ENCODE results near the gene TUBA3E. TPM values are rescaled to one million over a fixed set of nuclear protein-coding genes. Genes with fewer than 3 reads are reported as not detected.
A peak's percentile ranks its signal among the peaks of the same experiment; 100 is the strongest.

The TUBA3E gene
- total and polyA plus RNA-seq, 2 of the 13 experiments (the other 11 are each of a cell fraction or from before 2014, with no cell fraction given), result not detected

DNA sequence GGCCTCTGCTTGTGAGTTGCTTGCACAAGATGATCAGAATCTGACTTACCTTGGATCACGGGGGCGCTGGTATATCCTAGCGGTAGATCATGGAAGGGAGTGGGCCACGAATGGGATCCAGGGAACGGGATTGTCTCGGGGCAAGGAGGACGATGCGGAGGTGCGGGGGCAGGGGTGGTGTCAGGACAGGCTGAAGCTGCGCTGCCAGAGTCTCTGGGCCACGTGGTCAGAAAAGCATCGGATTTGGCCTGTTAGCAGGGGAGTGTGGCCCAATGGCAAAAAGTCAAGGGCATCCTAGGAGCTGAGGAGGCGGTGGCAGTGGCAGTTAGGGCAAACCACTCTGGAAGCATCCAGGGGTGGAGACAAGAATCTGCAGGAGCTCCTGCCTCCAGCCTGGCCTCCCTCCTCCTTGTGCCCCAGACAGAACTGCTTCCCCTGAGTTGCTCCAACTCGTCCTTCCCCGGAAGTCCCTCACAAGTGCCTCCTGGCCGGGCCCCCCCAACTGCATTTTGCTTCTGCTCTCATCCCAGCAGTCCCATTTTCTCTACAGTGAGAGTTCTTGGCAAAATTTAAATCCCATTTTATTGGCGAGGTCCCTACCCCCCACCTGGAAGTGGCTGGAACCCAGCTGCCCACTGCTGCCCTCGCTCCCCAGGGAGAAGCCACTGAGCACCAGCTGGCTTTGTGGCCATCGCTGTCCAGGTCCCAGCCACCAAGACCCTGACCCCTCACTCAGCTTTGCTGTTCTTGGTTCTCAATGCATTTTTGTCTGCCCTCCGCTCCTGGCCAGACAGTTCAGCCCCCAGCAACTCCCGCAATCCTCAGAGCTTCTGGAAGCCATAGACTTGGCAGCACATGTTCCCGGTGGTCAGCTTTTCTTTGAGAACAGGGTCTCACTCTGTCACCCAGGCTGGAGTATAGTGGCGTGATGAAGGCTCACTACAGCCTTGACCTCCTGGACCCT is 47.8 kb downstream of the TUBA3E start:
- in situ Hi-C loops (cut with HindIII; ENCODE audit: extremely low pct_ligation_motif_present, low pct_unique_long_range_greater_than_20kb), result loop anchor here (10.0 kb wide), 1 partner anchor 184 kb away; no protein-coding TSS in a partner anchor

More for the DNA sequence above, 47.8 kb downstream of the TUBA3E start:
- no peaks in the 10 kb centered on the region for H3K79me2 ChIP-seq (ENCODE audit: insufficient read depth, low read length)
- no peak for TF ChIP-seq ZMYM3 (CRISPR knock-in tag; IDR thresholded peaks at IDR 0.05)
- no peak for TF ChIP-seq POLR2AphosphoS5 (IDR thresholded peaks at IDR 0.05; ENCODE audit: low read depth, low read length)
- TF ChIP-seq ZNF460 (CRISPR knock-in tag; IDR thresholded peaks at IDR 0.05; ENCODE audit: borderline replicate concordance), result no peak
- TF ChIP-seq ZNF768 (CRISPR knock-in tag; IDR thresholded peaks at IDR 0.05), result peak; percentile 4; the same call in 1 of the 2 replicates
- no peak for TF ChIP-seq ZBTB2 (CRISPR knock-in tag; IDR thresholded peaks at IDR 0.05; ENCODE audit: low read depth)
- peak; percentile 84 for TF ChIP-seq AGO2 (optimal IDR thresholded peaks at IDR 0.05; ENCODE audit: low read depth, low read length)
- TF ChIP-seq ZMAT5 (CRISPR knock-in tag; IDR thresholded peaks at IDR 0.05; ENCODE audit: borderline replicate concordance, low read depth), result no peak
- TF ChIP-seq ZC3H13 (CRISPR knock-in tag; IDR thresholded peaks at IDR 0.05), result peak; percentile 81; the same call in 1 of the 2 replicates
- TF ChIP-seq POLR2G (IDR thresholded peaks at IDR 0.05; ENCODE audit: low read depth, low read length), result peak; percentile 56
- TF ChIP-seq, protein P1, sequence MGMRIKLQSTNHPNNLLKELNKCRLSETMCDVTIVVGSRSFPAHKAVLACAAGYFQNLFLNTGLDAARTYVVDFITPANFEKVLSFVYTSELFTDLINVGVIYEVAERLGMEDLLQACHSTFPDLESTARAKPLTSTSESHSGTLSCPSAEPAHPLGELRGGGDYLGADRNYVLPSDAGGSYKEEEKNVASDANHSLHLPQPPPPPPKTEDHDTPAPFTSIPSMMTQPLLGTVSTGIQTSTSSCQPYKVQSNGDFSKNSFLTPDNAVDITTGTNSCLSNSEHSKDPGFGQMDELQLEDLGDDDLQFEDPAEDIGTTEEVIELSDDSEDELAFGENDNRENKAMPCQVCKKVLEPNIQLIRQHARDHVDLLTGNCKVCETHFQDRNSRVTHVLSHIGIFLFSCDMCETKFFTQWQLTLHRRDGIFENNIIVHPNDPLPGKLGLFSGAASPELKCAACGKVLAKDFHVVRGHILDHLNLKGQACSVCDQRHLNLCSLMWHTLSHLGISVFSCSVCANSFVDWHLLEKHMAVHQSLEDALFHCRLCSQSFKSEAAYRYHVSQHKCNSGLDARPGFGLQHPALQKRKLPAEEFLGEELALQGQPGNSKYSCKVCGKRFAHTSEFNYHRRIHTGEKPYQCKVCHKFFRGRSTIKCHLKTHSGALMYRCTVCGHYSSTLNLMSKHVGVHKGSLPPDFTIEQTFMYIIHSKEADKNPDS (CRISPR knock-in tag; IDR thresholded peaks at IDR 0.05), result no peak
- TF ChIP-seq SNRNP70 (IDR thresholded peaks at IDR 0.05; ENCODE audit: low read depth, low read length), result no peak
- no peak for TF ChIP-seq ZNF432 (CRISPR knock-in tag; IDR thresholded peaks at IDR 0.05; ENCODE audit: borderline replicate concordance)
- no peak for TF ChIP-seq POGK (CRISPR knock-in tag; conservative IDR thresholded peaks at IDR 0.05)
- no peak overlapping the region for H2AFZ ChIP-seq (ENCODE audit: low read length)
- intact Hi-C loops (cut with micrococcal nuclease; ENCODE audit: unreplicated experiment), result no loop called here
- no peak overlapping the region for H3K9ac ChIP-seq (ENCODE audit: insufficient read depth, low read depth, low read length)
- H3K4me3 ChIP-seq (replicated peaks in 1 of 3; ENCODE audit: insufficient read depth in 1 of 3, low read depth in 2 of 3, low read length in 3 of 3), result no peak overlapping the region
- 96% methylated on average over 23 of the region's 23 CpGs for WGBS (ENCODE audit: low lambda C conversion rate)
- H3K4me1 ChIP-seq (ENCODE audit: insufficient read depth, low read length), result no peaks in the 10 kb centered on the region
- FAIRE-seq (no peak), DNase-seq (ENCODE audit: low spot score) (no peak), ATAC-seq (no peak)
- H3K9me3 ChIP-seq (ENCODE audit: low read length), result no peaks in the 10 kb centered on the region
- no peak overlapping the region for H3K4me2 ChIP-seq (ENCODE audit: low read depth, low read length)
- peaks cover 10 to 29% of the 10 kb centered on the region in 2 experiments; a peak in 4 of 5 replicates for H3K36me3 ChIP-seq (replicated peaks in 1 of 2; ENCODE audit: control insufficient read depth in 1 of 2, insufficient read depth in 2 of 2, low read length in 2 of 2)
- H3K27me3 ChIP-seq (ENCODE audit: control insufficient read depth in 1 of 2, insufficient read depth in 2 of 2, low read length in 2 of 2), result no peaks in the 10 kb centered on the region
- no peak overlapping the region for H3K27ac ChIP-seq (ENCODE audit: extremely low read length, insufficient read depth, low read length)
- no peaks in the 10 kb centered on the region for H4K20me1 ChIP-seq (ENCODE audit: insufficient read depth, low read length)
- POLR2A ChIA-PET, result no interaction called here
- CTCF ChIA-PET (ENCODE audit: low intra/inter-chr PET ratio, low total read pairs), result no interaction called here
- no TSS peak for BruUV-seq (replicated peaks)

Data from HepG2 (cell line).